ENCODE measurements around the gene CARMIL1.
"Not testable (repeated sequence)": the region's sequence is repeated elsewhere in the genome, so short reads cannot be mapped to it uniquely, and the experiment has no call there.

Gene CARMIL1

DNA sequence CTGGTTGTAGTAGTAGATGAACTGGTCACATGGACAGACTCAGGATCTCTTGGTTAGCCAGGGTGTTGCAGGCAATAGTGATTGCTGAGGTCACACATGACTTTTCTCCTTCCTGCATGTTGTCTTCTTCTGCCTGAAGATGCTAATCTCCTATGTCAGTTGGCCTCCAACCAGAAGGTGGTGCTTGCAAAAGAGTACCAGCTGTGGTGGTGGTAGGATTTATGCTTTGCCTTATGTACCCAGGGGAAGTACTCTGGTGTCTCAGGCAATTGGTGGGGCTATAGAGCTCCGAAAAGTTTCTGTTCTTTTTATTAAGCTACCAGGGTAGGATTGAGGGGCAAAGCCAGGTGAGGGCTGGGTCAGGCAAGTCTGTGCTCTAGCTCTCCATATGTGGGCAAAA lies 98.5 kb downstream of the CARMIL1 start:
- no peak for TF ChIP-seq JUND (IDR thresholded peaks at IDR 0.05; ENCODE audit: low read depth)
- in situ Hi-C loops (cut with HindIII; ENCODE audit: low pct_unique_long_range_greater_than_20kb, low sequenced_read_pairs), result no loop called here
- no peak for DNase-seq (ENCODE audit: low read depth in 1 of 2, low spot score in 1 of 2)

DNA sequence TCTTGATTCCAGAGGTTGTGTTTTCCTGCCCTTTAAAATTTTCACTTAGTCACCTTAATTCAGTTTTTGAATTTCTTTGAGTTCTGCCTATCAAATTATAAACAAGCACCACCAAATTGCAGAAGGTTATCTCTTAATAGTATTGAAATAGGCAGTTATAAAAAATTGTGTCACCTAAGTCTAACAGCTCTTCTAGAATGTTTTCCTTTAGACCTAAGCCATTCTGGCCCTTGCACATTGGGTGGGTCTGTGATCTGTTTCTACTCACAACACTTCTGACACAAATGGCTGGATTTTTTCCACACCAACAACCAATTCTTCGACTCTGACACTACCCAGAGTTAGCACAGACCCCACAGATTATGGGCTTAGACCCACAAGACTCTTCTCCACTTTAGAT lies 101.9 kb downstream of the CARMIL1 start:
- TF ChIP-seq JUND (IDR thresholded peaks at IDR 0.05; ENCODE audit: low read depth), result no peak
- DNase-seq (ENCODE audit: low read depth in 1 of 2, low spot score in 1 of 2), result no peak
- in situ Hi-C loops (cut with HindIII; ENCODE audit: low pct_unique_long_range_greater_than_20kb, low sequenced_read_pairs), result no loop called here

DNA sequence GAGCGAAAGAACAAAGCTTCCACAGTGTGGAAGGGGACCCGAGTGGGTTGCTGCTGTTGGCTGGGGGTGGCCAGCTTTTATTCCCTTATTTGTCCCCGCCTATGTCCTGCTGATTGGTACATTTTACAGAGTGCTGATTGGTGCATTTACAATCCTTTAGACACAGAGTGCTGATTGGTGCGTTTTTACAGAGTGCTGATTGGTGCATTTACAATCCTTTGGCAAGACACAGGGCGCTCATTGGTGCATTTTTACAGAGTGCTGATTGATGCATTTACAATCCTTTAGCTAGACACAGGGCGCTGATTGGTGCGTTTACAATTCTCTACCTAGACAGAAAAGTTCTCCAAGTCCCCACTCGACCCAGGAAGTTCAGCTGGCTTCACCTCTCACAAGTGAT lies 103.3 kb downstream of the CARMIL1 start:
- in situ Hi-C loops (cut with HindIII; ENCODE audit: low pct_unique_long_range_greater_than_20kb, low sequenced_read_pairs); DNase-seq (ENCODE audit: low read depth in 1 of 2, low spot score in 1 of 2): not testable (repeated sequence)

DNA sequence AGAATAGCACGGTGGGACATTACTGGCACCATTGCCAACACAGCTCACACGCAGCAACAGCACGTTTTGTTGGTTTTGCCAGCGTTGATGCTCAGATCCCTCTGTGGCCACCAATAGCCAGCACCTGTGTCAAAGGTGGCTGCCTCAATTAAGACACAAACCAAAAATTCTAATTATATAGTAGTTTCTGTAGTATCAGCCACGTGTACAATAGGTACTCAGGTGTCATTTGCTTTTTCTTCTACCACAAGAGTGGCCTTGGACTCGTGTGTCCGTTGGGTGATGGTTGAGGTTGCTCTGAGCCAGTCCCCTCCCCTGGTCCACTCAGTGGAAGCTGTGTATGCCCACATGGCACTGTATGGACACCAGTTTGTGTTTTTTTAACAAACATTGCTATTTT lies 105.1 kb downstream of the CARMIL1 start:
- DNase-seq (ENCODE audit: low read depth in 1 of 2, low spot score in 1 of 2), result no peak
- in situ Hi-C loops (cut with HindIII; ENCODE audit: low pct_unique_long_range_greater_than_20kb, low sequenced_read_pairs), result no loop called here
- no peak for TF ChIP-seq JUND (IDR thresholded peaks at IDR 0.05; ENCODE audit: low read depth)

DNA sequence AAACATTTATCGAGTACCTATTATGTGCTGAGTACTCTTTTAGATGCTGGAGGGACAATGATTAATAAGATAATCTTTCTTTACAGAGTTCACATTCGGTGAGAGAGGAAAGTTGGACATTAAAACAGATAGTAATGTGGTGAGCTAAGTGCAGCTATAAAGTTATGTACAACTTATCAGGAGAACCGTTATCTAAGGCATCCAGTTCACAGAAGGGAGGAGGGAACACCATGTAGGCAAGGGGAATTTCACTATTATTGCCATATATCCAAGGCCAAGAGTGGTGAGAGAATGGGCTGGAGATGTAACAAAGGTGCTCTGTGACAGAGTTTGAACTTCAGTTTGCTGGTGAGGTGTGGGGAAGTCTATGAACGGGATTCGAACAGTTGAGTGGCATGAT lies 105.8 kb downstream of the CARMIL1 start:
- in situ Hi-C loops (cut with HindIII; ENCODE audit: low pct_unique_long_range_greater_than_20kb, low sequenced_read_pairs), result no loop called here
- TF ChIP-seq JUND (IDR thresholded peaks at IDR 0.05; ENCODE audit: low read depth), result no peak
- no peak for DNase-seq (ENCODE audit: low read depth in 1 of 2, low spot score in 1 of 2)

DNA sequence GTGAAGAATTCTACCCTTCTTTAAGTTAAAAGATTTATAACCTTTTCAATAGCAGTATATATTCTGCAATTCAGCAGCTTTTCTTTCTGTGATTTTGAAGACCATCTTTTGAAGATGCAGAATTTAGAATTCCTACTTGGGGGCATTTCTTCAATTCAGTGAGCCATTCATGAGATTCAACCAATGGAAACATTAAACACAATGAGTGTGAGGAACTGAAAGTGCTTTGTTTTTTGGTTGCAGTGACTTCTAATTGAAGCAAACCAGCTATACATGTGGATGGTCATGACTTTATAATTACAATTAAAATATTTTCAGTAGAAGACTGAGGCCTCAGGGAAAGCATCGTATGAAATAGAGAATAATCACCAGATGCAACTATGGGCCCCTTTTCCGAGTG lies 108.3 kb downstream of the CARMIL1 start:
- in situ Hi-C loops (cut with HindIII; ENCODE audit: low pct_unique_long_range_greater_than_20kb, low sequenced_read_pairs), result no loop called here
- TF ChIP-seq JUND (IDR thresholded peaks at IDR 0.05; ENCODE audit: low read depth), result no peak
- no peak for DNase-seq (ENCODE audit: low read depth in 1 of 2, low spot score in 1 of 2)

DNA sequence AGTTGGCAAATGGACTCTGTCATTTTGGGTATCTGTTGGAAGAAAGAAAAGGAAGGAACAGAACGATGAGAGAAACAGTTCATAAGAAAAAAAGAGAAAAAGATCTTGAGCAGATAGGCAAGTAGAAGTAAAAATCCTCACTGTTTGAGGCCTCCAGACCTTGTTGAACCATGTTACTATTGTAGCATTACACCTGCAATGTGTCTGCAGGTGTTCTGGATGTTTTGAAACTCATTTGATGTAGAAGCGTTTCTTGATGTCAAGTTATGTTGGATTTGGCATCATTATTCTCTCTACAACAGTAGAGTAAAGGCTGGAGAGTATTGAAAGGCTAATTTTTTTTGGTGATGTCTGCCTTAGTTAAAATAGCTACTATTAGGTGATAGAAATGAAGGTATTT lies 108.7 kb downstream of the CARMIL1 start:
- in situ Hi-C loops (cut with HindIII; ENCODE audit: low pct_unique_long_range_greater_than_20kb, low sequenced_read_pairs), result no loop called here
- TF ChIP-seq JUND (IDR thresholded peaks at IDR 0.05; ENCODE audit: low read depth), result no peak
- DNase-seq (ENCODE audit: low read depth in 1 of 2, low spot score in 1 of 2), result no peak

DNA sequence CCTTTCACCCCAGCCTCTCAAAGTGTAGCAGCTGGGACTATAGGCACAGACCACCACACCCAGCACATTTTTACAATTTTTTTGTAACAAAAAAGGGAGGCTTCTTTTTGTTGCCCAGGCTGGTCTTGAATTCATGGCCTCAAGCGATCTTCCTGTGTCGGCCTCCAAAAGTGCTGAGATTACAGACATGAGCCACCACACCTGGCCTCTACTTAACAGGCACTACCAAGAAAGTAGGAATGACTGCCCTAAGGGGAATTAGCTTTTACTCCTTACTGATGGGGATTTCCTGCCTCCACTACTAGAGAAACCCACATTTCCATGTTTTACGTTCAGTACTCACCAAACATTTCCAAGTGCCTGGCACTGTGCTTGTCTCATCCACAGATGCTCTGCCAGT lies 109.6 kb downstream of the CARMIL1 start:
- no peak for TF ChIP-seq JUND (IDR thresholded peaks at IDR 0.05; ENCODE audit: low read depth)
- no peak for DNase-seq (ENCODE audit: low read depth in 1 of 2, low spot score in 1 of 2)
- in situ Hi-C loops (cut with HindIII; ENCODE audit: low pct_unique_long_range_greater_than_20kb, low sequenced_read_pairs), result no loop called here

DNA sequence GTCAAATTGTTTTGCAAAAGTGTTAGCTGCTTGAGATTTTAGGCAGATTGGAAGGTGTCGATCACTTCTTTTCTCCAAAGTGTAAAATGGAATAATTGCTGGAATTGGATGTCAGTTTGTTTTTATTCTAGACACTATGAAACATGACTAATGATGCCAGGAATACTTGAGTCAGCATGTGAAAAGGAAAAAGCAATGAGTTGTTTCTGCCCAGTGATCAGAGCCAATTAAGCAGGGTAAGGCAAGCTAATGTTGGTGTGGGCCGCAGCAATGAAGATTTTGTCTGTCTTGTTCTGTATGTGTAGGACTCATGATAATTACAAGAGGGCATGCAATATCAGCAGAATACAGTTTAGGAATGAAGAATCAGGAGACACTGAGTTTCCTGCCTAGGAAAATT lies 110.3 kb downstream of the CARMIL1 start:
- DNase-seq (ENCODE audit: low read depth in 1 of 2, low spot score in 1 of 2), result no peak
- in situ Hi-C loops (cut with HindIII; ENCODE audit: low pct_unique_long_range_greater_than_20kb, low sequenced_read_pairs), result no loop called here
- no peak for TF ChIP-seq JUND (IDR thresholded peaks at IDR 0.05; ENCODE audit: low read depth)

DNA sequence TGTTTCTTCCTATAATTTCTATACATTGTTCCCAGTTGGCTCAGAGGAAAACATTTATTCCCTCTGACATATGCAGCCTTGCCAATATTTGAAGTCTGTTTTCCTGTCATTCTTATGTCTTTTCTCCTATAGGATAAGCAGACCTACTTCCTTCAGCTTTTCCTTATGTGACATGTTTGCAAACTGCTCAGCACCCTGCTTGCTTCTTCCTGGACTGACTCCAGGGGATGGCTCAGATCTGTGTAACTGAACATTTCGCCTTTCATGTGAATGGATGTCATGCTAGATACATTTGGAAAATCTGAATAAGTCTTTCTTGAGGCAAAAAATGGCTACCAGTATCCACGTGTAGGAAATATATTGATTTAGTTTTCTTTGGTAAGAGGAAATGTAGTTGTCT lies 113.2 kb downstream of the CARMIL1 start:
- in situ Hi-C loops (cut with HindIII; ENCODE audit: low pct_unique_long_range_greater_than_20kb, low sequenced_read_pairs), result no loop called here
- no peak for TF ChIP-seq JUND (IDR thresholded peaks at IDR 0.05; ENCODE audit: low read depth)
- DNase-seq (ENCODE audit: low read depth in 1 of 2, low spot score in 1 of 2), result no peak

DNA sequence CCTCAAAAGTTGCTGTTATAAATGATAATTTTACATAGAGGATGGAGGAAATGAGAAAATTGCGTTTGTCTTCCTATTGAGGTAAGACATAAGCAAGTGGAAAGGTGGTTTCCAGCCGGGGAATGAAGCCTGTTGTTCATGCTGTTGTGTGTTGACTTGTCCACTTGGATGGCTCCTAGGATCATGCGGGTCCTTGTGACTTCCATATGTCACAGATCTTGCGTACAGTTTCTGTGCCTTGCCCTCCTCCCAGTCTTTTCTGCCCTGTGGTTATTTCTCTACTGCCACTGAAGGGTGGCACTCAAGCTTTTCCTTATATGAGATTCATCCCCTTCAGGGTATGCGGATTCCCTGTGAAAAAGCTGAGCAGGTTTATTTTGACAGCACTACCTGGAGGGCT lies 116.6 kb downstream of the CARMIL1 start:
- no peak for TF ChIP-seq JUND (IDR thresholded peaks at IDR 0.05; ENCODE audit: low read depth)
- no peak for DNase-seq (ENCODE audit: low read depth in 1 of 2, low spot score in 1 of 2)
- in situ Hi-C loops (cut with HindIII; ENCODE audit: low pct_unique_long_range_greater_than_20kb, low sequenced_read_pairs), result no loop called here

DNA sequence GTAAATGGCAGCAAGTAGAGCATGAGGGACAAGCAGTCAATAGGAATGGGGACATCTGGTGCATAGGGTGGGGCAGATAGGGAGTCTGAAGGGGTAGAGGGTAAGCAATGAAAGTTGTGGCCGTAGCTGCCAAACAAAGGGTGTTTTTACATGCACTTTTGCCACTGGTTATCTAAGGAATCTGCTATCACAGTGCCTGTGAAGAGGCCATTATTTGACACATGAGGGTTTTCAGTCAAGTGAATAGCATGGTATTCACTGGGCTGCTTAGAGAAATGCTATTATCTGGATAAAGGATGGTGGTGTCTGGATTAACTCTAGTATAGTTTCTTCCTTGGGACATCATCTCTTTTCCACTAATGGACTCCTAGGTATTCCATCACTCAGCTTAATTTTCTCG lies 118.2 kb downstream of the CARMIL1 start:
- in situ Hi-C loops (cut with HindIII; ENCODE audit: low pct_unique_long_range_greater_than_20kb, low sequenced_read_pairs), result no loop called here
- DNase-seq (ENCODE audit: low read depth in 1 of 2, low spot score in 1 of 2), result no peak
- TF ChIP-seq JUND (IDR thresholded peaks at IDR 0.05; ENCODE audit: low read depth), result no peak

DNA sequence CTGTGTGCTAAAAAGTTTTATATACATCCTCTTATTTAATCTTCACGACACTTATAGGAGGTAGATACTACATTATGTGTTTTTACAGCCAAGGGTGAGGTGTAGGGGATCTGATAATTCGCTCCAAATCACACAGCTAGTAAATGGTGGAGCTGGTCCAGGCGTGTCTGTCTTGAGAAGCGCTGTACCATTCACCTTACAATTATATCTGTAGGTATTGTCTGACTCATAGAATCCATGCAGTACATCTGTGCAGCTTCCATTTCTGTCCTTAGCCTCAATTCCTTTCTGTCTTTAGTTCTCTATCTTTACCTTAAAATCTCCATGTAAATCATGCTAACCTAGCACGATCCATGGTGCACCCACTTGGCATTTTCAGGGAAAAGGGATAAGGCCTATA lies 120.7 kb downstream of the CARMIL1 start:
- TF ChIP-seq JUND (IDR thresholded peaks at IDR 0.05; ENCODE audit: low read depth), result no peak
- no peak for DNase-seq (ENCODE audit: low read depth in 1 of 2, low spot score in 1 of 2)
- in situ Hi-C loops (cut with HindIII; ENCODE audit: low pct_unique_long_range_greater_than_20kb, low sequenced_read_pairs), result no loop called here

DNA sequence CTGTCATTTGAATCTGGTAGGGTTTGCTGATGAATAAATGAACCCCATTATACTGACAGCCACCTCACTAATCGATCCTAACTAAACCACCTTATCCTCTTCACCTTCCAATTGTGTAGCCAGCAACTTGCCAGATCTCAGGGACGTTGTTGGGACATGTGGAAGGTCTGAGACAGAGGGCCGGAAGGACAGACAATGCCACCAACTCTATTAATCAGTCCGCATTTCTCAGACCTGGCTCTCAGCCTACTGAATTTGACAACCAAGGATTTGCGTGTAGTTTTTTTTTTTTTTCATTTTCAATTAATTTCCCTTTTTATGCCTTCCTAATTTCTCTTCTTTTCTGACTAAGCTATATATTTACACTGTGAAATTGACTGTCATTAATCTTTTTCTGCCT lies 122.5 kb downstream of the CARMIL1 start:
- TF ChIP-seq JUND (IDR thresholded peaks at IDR 0.05; ENCODE audit: low read depth), result no peak
- in situ Hi-C loops (cut with HindIII; ENCODE audit: low pct_unique_long_range_greater_than_20kb, low sequenced_read_pairs), result no loop called here
- no peak for DNase-seq (ENCODE audit: low read depth in 1 of 2, low spot score in 1 of 2)

DNA sequence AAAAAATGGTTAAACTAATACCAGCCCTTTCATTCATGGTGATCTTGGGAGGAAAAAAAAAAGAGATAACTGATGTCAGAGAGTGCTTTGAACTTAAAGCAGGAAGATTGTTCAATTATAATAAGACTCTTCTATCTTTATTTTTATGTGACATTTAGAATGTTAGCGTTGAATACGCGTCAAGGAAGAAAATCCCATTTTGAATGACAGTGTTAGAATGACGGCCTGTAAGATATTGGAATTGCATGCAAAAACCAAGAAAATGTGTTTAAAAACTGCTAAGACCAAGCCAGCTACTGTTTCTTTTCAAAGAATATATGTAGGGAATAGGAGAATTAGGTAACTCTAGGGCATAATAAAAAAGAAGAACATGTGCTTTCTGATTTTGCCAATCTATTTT lies 123.0 kb downstream of the CARMIL1 start:
- TF ChIP-seq JUND (IDR thresholded peaks at IDR 0.05; ENCODE audit: low read depth), result no peak
- DNase-seq (ENCODE audit: low read depth in 1 of 2, low spot score in 1 of 2), result no peak
- in situ Hi-C loops (cut with HindIII; ENCODE audit: low pct_unique_long_range_greater_than_20kb, low sequenced_read_pairs), result no loop called here
